Large intestine (tissue), 12 donors: ENCODE results near the gene NOP9. TPM values are rescaled to one million over a fixed set of nuclear protein-coding genes. Genes with fewer than 3 reads are reported as not detected.

Source experiments
- DNase-seq, 2 donors: peaks; one replicate each; pipeline versions ENCODE4 v3.0.0 to v3.0.0-alpha.2; 2013
- H3K27ac ChIP-seq: one replicate; pipeline ENCODE4 v1.5.1; 2013; ENCODE audit warnings: low read length
- H3K27me3 ChIP-seq: 2 replicates; pipeline ENCODE4 v1.6.1; 2013; ENCODE audit warnings: low read length; ENCODE audit not compliant: control insufficient read depth, insufficient read depth
- H3K36me3 ChIP-seq: 2 replicates; pipeline ENCODE4 v1.6.1; 2013; ENCODE audit warnings: low read length; ENCODE audit not compliant: control insufficient read depth, insufficient read depth
- H3K4me1 ChIP-seq: one replicate; pipeline ENCODE4 v1.6.1; 2013; ENCODE audit warnings: low read length; ENCODE audit not compliant: control insufficient read depth, insufficient read depth
- H3K4me3 ChIP-seq: one replicate; pipeline ENCODE4 v1.5.1; 2013; ENCODE audit warnings: low read length
- H3K9me3 ChIP-seq: one replicate; pipeline ENCODE4 v1.6.1; 2013; ENCODE audit warnings: mild to moderate bottlenecking, low read depth, low read length, moderate library complexity; ENCODE audit not compliant: control insufficient read depth
- WGBS: methylation state at CpG from one replicate; pipeline ENCODE4 v1.1.5; 2013; ENCODE audit warnings: low lambda C conversion rate; ENCODE audit not compliant: insufficient coverage; 5-methylcytosine and 5-hydroxymethylcytosine counted together
- long read RNA-seq, 11 donors: transcript quantifications; one replicate each; lab custom pipeline, GENCODE V29; 2026
- polyA plus RNA-seq: library from polyadenylated mRNA; unstranded; fragments of 120-200 nt; gene quantifications from one replicate; pipeline ENCODE4 v1.2.1, GENCODE V29; 2013

Gene NOP9
- polyA plus RNA-seq: 20.9 TPM
- long read RNA-seq, donor 1, full-length matches to known transcripts: 1 of 87 reads
- long read RNA-seq, donor 1, partial matches to known transcripts: 86 of 87 reads
- long read RNA-seq, donor 1, other reads (novel, unspliced or antisense): 0 of 87 reads
- long read RNA-seq, donor 2, full-length matches to known transcripts: 1 of 217 reads
- long read RNA-seq, donor 2, partial matches to known transcripts: 73 of 217 reads
- long read RNA-seq, donor 2, other reads (novel, unspliced or antisense): 143 of 217 reads
- long read RNA-seq, donor 3: 0 reads
- long read RNA-seq, donor 4: 0 reads
- long read RNA-seq, donor 5: 0 reads
- long read RNA-seq, donor 6, partial matches to known transcripts: 223 of 230 reads
- long read RNA-seq, donor 6, other reads (novel, unspliced or antisense): 7 of 230 reads
- long read RNA-seq, donor 7: 0 reads
- long read RNA-seq, donor 8, full-length matches to known transcripts: 2 of 2 reads
- long read RNA-seq, donor 8, partial matches to known transcripts: 0 of 2 reads
- long read RNA-seq, donor 8, other reads (novel, unspliced or antisense): 0 of 2 reads
- long read RNA-seq, donor 9, full-length matches to known transcripts: 1 of 1 reads
- long read RNA-seq, donor 9, partial matches to known transcripts: 0 of 1 reads
- long read RNA-seq, donor 9, other reads (novel, unspliced or antisense): 0 of 1 reads
- long read RNA-seq, donor 10, full-length matches to known transcripts: 1 of 368 reads
- long read RNA-seq, donor 10, partial matches to known transcripts: 367 of 368 reads
- long read RNA-seq, donor 10, other reads (novel, unspliced or antisense): 0 of 368 reads
- long read RNA-seq, donor 11, full-length matches to known transcripts: 2 of 152 reads
- long read RNA-seq, donor 11, partial matches to known transcripts: 150 of 152 reads
- long read RNA-seq, donor 11, other reads (novel, unspliced or antisense): 0 of 152 reads

- Histone ChIP-seq H3K4me3 (peak within 1 kb of the TSS; percentile 68), H3K4me1 (peaks cover 25% of the 10 kb centered on the region), H3K27ac (peak within 1 kb of the TSS; percentile 90), H3K9me3 (no peaks in the 10 kb centered on the region), H3K27me3 (no peaks in the 10 kb centered on the region), H3K36me3 (peaks cover 46% of the 10 kb centered on the region)
- DNase-seq: peak; percentile 93 to 97
- no CpG with 5 or more reads among the region's 75 CpGs for WGBS
Measured at GRCh38 chr14:24299255-24300191, at the start of gene NOP9, which contains the start of gene DHRS1. Gene NOP9 (plus strand): TSS chr14:24299850. CDS start chr14:24299955, 105 bp downstream. Gene DHRS1 (minus strand): TSS chr14:24299780. CDS start chr14:24299106, 674 bp downstream.

GRCh38 chr14:24250354-24250753 lies 49.3 kb upstream of the NOP9 start:
- Histone ChIP-seq H3K27ac (no peak overlapping the region), H3K4me3 (no peak overlapping the region), H3K4me1 (peaks cover 17% of the 10 kb centered on the region), H3K27me3 (no peaks in the 10 kb centered on the region), H3K9me3 (no peaks in the 10 kb centered on the region), H3K36me3 (peaks cover 5% of the 10 kb centered on the region)
- no peak for DNase-seq
- WGBS: 55% methylated on average over 2 of the region's 4 CpGs

GRCh38 chr14:24251880-24252288 lies 47.8 kb upstream of the NOP9 start:
- no peak overlapping the region for H3K4me3 ChIP-seq
- DNase-seq: no peak
- H3K27me3 ChIP-seq: no peaks in the 10 kb centered on the region
- no peaks in the 10 kb centered on the region for H3K9me3 ChIP-seq
- peaks cover 13% of the 10 kb centered on the region for H3K4me1 ChIP-seq
- H3K36me3 ChIP-seq: peaks cover 5% of the 10 kb centered on the region
- no peak overlapping the region for H3K27ac ChIP-seq
- WGBS: no CpG with 5 or more reads among the region's 1 CpG

- H3K9me3 ChIP-seq: no peaks in the 10 kb centered on the region
- H3K4me1 ChIP-seq: peaks cover 12% of the 10 kb centered on the region
- peak; percentile 55 to 75 for DNase-seq
- H3K36me3 ChIP-seq: peaks cover 5% of the 10 kb centered on the region
- WGBS: no CpG with 5 or more reads among the region's 11 CpGs
- no peaks in the 10 kb centered on the region for H3K27me3 ChIP-seq
- H3K4me3 ChIP-seq: no peak overlapping the region
- H3K27ac ChIP-seq: no peak overlapping the region
Measured at GRCh38 chr14:24252289-24253124, 47.1 kb upstream of the NOP9 start.

GRCh38 chr14:24253936-24254335 lies 45.7 kb upstream of the NOP9 start:
- Histone ChIP-seq H3K27me3 (no peaks in the 10 kb centered on the region), H3K4me3 (no peak overlapping the region), H3K36me3 (peaks cover 5% of the 10 kb centered on the region), H3K9me3 (no peaks in the 10 kb centered on the region), H3K27ac (no peak overlapping the region), H3K4me1 (peaks cover 12% of the 10 kb centered on the region)
- no peak for DNase-seq
- no CpG with 5 or more reads among the region's 7 CpGs for whole genome bisulfite sequencing

GRCh38 chr14:24254630-24255392 lies 44.8 kb upstream of the NOP9 start:
- Histone ChIP-seq H3K9me3 (no peaks in the 10 kb centered on the region), H3K4me3 (no peak overlapping the region), H3K4me1 (peaks cover 12% of the 10 kb centered on the region), H3K36me3 (peaks cover 5% of the 10 kb centered on the region), H3K27ac (no peak overlapping the region), H3K27me3 (no peaks in the 10 kb centered on the region)
- DNase-seq: no peak
- no CpG with 5 or more reads among the region's 19 CpGs for WGBS

- Histone ChIP-seq H3K9me3 (no peaks in the 10 kb centered on the region), H3K27me3 (no peaks in the 10 kb centered on the region), H3K36me3 (peaks cover 5% of the 10 kb centered on the region), H3K4me3 (no peak overlapping the region), H3K4me1 (peaks cover 12% of the 10 kb centered on the region), H3K27ac (no peak overlapping the region)
- no CpG with 5 or more reads among the region's 8 CpGs for WGBS
- no peak for DNase-seq
Measured at GRCh38 chr14:24255438-24255837, 44.2 kb upstream of the NOP9 start.

- WGBS: no CpG with 5 or more reads among the region's 12 CpGs
- DNase-seq: peak in 1 of 2 donors; percentile 42
Measured at GRCh38 chr14:24255931-24256711, 43.5 kb upstream of the NOP9 start.

More at GRCh38 chr14:24255931-24256711, 43.5 kb upstream of the NOP9 start:
- Histone ChIP-seq H3K36me3 (peaks cover 5% of the 10 kb centered on the region), H3K27me3 (no peaks in the 10 kb centered on the region), H3K4me3 (no peak overlapping the region), H3K9me3 (no peaks in the 10 kb centered on the region), H3K27ac (no peak overlapping the region), H3K4me1 (peaks cover 12% of the 10 kb centered on the region)
